ENCODE data around the gene GDPD3. TPM values are rescaled to one million over a fixed set of nuclear protein-coding genes. Genes with fewer than 3 reads are reported as not detected.

GDPD3 gene
- total and polyA plus RNA-seq, 10 of the 15 experiments (the other 5 are each of a cell fraction or from before 2014, with no cell fraction given): 0.29 to 3.3 (median 0.97) TPM

DNA sequence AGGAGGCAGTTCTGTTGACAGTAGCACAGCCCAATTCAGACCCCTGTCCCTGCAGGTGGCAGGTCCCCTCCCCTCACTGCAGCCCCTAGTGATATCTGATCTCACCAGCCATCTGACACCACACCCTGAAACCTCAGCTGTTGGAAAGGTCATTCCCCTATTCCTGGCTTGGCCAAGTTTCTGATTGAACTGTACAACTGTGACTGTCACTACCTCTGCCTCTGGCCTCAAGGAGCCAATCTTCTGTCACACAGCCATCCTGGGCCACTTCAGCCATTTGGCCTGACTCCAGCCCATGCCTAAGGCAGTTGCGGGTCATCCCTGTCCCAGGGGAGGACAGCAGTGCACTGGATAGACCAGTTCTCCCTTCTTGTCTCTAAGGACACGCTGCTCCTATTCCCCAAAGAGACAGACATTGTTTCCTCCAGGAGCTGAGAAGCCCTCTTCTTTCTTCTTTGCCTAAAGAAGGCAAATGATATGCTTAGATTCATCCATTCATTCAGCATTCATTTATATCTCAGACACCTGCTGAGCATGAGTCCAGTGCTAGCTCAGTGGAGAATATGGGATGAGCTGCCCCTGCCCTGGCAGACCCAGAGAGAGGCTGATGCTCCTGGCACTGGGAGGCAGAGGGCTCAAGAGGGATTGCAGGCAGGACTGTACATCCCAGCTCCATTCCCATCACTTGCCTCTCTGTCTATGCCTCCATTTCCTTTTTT lies 52.3 kb downstream of the GDPD3 start:
- H3K27me3 ChIP-seq (replicated peaks in 1 of 2; ENCODE audit: control insufficient read depth in 2 of 2, insufficient read depth in 2 of 2, low read length in 1 of 2): no peaks in the 10 kb centered on the region
- in situ Hi-C loops (cut with MboI): no loop called here
- H3K9ac ChIP-seq (ENCODE audit: control insufficient read depth, insufficient read depth, low read length): no peak overlapping the region
- H3K79me2 ChIP-seq (ENCODE audit: control insufficient read depth, insufficient read depth, low read length): peaks cover 26% of the 10 kb centered on the region
- CTCF ChIA-PET: interaction anchor here (0.7 to 8.5 kb wide), 2 partner anchors 28 to 31 kb away, joined by 3 to 77 read pairs; partner anchors contain the start of gene TBX6
- TF ChIP-seq, protein P1, sequence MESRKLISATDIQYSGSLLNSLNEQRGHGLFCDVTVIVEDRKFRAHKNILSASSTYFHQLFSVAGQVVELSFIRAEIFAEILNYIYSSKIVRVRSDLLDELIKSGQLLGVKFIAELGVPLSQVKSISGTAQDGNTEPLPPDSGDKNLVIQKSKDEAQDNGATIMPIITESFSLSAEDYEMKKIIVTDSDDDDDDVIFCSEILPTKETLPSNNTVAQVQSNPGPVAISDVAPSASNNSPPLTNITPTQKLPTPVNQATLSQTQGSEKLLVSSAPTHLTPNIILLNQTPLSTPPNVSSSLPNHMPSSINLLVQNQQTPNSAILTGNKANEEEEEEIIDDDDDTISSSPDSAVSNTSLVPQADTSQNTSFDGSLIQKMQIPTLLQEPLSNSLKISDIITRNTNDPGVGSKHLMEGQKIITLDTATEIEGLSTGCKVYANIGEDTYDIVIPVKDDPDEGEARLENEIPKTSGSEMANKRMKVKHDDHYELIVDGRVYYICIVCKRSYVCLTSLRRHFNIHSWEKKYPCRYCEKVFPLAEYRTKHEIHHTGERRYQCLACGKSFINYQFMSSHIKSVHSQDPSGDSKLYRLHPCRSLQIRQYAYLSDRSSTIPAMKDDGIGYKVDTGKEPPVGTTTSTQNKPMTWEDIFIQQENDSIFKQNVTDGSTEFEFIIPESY (IDR thresholded peaks at IDR 0.05): no peak
- TF ChIP-seq TCF3 (IDR thresholded peaks at IDR 0.05; ENCODE audit: borderline replicate concordance, insufficient read depth, low read depth, low read length) (no peak), FOXM1 (IDR thresholded peaks at IDR 0.05; ENCODE audit: low read depth, low read length) (no peak), SRF (IDR thresholded peaks at IDR 0.05; ENCODE audit: low read depth in 2 of 2, low read length in 2 of 2) (no peak)
- TF ChIP-seq, protein P2, sequence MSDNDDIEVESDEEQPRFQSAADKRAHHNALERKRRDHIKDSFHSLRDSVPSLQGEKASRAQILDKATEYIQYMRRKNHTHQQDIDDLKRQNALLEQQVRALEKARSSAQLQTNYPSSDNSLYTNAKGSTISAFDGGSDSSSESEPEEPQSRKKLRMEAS (IDR thresholded peaks at IDR 0.05; ENCODE audit: low read depth, low read length): no peak
- TF ChIP-seq, protein P3, sequence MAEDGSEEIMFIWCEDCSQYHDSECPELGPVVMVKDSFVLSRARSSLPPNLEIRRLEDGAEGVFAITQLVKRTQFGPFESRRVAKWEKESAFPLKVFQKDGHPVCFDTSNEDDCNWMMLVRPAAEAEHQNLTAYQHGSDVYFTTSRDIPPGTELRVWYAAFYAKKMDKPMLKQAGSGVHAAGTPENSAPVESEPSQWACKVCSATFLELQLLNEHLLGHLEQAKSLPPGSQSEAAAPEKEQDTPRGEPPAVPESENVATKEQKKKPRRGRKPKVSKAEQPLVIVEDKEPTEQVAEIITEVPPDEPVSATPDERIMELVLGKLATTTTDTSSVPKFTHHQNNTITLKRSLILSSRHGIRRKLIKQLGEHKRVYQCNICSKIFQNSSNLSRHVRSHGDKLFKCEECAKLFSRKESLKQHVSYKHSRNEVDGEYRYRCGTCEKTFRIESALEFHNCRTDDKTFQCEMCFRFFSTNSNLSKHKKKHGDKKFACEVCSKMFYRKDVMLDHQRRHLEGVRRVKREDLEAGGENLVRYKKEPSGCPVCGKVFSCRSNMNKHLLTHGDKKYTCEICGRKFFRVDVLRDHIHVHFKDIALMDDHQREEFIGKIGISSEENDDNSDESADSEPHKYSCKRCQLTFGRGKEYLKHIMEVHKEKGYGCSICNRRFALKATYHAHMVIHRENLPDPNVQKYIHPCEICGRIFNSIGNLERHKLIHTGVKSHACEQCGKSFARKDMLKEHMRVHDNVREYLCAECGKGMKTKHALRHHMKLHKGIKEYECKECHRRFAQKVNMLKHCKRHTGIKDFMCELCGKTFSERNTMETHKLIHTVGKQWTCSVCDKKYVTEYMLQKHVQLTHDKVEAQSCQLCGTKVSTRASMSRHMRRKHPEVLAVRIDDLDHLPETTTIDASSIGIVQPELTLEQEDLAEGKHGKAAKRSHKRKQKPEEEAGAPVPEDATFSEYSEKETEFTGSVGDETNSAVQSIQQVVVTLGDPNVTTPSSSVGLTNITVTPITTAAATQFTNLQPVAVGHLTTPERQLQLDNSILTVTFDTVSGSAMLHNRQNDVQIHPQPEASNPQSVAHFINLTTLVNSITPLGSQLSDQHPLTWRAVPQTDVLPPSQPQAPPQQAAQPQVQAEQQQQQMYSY (CRISPR knock-in tag; IDR thresholded peaks at IDR 0.05): no peak
- TF ChIP-seq, protein P4, sequence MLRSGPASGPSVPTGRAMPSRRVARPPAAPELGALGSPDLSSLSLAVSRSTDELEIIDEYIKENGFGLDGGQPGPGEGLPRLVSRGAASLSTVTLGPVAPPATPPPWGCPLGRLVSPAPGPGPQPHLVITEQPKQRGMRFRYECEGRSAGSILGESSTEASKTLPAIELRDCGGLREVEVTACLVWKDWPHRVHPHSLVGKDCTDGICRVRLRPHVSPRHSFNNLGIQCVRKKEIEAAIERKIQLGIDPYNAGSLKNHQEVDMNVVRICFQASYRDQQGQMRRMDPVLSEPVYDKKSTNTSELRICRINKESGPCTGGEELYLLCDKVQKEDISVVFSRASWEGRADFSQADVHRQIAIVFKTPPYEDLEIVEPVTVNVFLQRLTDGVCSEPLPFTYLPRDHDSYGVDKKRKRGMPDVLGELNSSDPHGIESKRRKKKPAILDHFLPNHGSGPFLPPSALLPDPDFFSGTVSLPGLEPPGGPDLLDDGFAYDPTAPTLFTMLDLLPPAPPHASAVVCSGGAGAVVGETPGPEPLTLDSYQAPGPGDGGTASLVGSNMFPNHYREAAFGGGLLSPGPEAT (IDR thresholded peaks at IDR 0.05; ENCODE audit: low read depth): no peak
- H3K9me3 ChIP-seq (replicated peaks; ENCODE audit: control insufficient read depth, insufficient read depth, low read length): no peaks in the 10 kb centered on the region
- no TSS peak for BruUV-seq (replicated peaks)
- H3K27ac ChIP-seq (ENCODE audit: control insufficient read depth, insufficient read depth): no peak overlapping the region
- 57% methylated on average over 2 of the region's 2 CpGs for WGBS (ENCODE audit: insufficient coverage, insufficient replicate concordance, low lambda C conversion rate, missing lambda C conversion rate)
- intact Hi-C loops (cut with micrococcal nuclease; ENCODE audit: unreplicated experiment): no loop called here
- no peak for DNase-seq (ENCODE audit: low read depth, low spot score)
- RAD21 ChIA-PET (ENCODE audit: unreplicated experiment): no interaction called here
- no peak for FAIRE-seq
- SMC1A ChIA-PET (ENCODE audit: uncharacterized antibody, unreplicated experiment): no interaction called here
- H3K36me3 ChIP-seq (ENCODE audit: control insufficient read depth in 2 of 2, insufficient read depth in 2 of 2, low read length in 1 of 2): no peaks in the 10 kb centered on the region
- no peak overlapping the region for H2AFZ ChIP-seq (ENCODE audit: control insufficient read depth, low read depth, low read length)
- peaks cover 8% of the 10 kb centered on the region for H3K4me1 ChIP-seq (ENCODE audit: control insufficient read depth, insufficient read depth, low read length)
- POLR2A ChIA-PET: interaction anchor here (0.6 to 0.7 kb wide), 4 partner anchors 68 to 1133 kb away, joined by 3 to 8 read pairs (median 4); no protein-coding TSS in a partner anchor
- H3K4me3 ChIP-seq: no peak overlapping the region
- no peak overlapping the region for H3K4me2 ChIP-seq (ENCODE audit: control insufficient read depth, insufficient read depth)
- H4K20me1 ChIP-seq (ENCODE audit: control insufficient read depth, insufficient read depth): no peaks in the 10 kb centered on the region
- ATAC-seq: no peak
